ENCODE data around the gene TSPAN18. TPM values are rescaled to one million over a fixed set of nuclear protein-coding genes. Genes with fewer than 3 reads are reported as not detected.

Gene TSPAN18
- total RNA-seq, 2 donors from 2014 or later = 3.4 to 13.4 TPM

DNA sequence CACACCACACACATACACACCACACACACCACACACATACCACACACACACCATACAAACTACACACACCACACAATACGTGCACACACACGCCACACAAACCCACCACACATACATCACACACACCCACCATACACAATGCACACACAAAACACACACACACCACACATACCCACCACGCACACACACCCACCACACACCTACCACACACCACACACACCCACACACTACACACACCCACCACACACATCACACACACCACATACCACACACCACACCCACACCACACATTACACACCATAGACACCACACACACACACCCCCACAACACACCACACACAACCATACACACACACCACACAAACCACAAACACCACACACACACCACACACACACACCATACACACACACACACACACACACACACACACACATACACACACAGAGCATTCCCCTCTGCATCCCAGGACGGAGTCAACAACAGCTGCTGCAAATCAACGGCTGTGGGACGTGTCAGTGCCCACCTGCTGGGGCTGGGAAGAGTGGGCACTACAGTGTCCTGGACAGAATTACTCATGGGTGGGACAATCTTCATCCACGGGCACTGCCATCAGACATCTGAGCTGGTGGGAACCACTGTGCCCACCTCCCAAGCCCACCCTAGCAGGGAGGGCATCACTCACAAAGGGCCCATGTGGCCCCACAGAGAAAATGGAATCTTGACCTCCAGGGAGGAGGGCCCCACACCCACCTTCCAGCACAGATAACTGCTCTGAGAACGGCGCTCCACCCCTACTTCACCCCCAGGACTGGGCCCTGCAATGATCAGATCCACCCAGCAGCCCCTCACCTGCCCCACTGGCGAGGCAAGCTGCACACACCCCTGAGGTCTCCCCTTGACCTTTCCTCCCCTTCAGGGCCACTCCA lies 215.5 kb downstream of the TSPAN18 start:
- no peaks in the 10 kb centered on the region for H3K36me3 ChIP-seq
- DNase-seq = no peak
- H3K9me3 ChIP-seq = no peaks in the 10 kb centered on the region
- H3K4me1 ChIP-seq = peaks cover 18% of the 10 kb centered on the region
- H3K9ac ChIP-seq (ENCODE audit: low read depth in 2 of 2, low read length in 2 of 2) = peak overlapping the region in 1 of 2 donors; percentile 44
- TF ChIP-seq, protein P1, sequence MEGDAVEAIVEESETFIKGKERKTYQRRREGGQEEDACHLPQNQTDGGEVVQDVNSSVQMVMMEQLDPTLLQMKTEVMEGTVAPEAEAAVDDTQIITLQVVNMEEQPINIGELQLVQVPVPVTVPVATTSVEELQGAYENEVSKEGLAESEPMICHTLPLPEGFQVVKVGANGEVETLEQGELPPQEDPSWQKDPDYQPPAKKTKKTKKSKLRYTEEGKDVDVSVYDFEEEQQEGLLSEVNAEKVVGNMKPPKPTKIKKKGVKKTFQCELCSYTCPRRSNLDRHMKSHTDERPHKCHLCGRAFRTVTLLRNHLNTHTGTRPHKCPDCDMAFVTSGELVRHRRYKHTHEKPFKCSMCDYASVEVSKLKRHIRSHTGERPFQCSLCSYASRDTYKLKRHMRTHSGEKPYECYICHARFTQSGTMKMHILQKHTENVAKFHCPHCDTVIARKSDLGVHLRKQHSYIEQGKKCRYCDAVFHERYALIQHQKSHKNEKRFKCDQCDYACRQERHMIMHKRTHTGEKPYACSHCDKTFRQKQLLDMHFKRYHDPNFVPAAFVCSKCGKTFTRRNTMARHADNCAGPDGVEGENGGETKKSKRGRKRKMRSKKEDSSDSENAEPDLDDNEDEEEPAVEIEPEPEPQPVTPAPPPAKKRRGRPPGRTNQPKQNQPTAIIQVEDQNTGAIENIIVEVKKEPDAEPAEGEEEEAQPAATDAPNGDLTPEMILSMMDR (IDR thresholded peaks at IDR 0.05) = no peak
- H3K27me3 ChIP-seq = no peaks in the 10 kb centered on the region
- intact Hi-C loops (cut with DNase I) = no loop called here
- H3K27ac ChIP-seq = no peak overlapping the region
- no peak overlapping the region for H3K4me3 ChIP-seq

DNA sequence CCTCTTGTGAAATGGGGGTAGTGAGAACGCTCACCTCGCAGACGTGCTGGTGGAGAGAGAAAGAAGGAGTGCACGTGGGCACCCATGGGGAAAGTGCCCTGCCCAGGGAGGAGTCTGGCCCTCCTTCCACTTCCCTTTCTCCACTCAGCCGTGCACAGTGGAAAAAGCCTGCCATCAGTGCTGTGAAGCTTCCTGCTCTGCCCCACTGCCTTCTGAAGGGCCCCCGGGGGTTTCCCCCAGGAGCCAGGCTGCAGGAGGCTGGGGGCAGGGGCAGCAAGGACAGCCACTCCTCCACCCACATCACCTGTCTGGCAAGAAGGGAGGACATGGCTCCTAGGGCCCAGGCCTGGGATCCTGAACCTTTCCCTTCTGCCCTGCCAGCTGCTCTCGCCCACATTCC lies 216.4 kb downstream of the TSPAN18 start:
- Histone ChIP-seq H3K9me3 (no peaks in the 10 kb centered on the region), H3K27me3 (no peaks in the 10 kb centered on the region), H3K36me3 (no peaks in the 10 kb centered on the region), H3K27ac (no peak overlapping the region), H3K4me1 (peaks cover 18% of the 10 kb centered on the region), H3K4me3 (no peak overlapping the region), H3K9ac (ENCODE audit: low read depth in 2 of 2, low read length in 2 of 2) (peak overlapping the region in 1 of 2 donors; percentile 44)
- DNase-seq = peak; percentile 46
- TF ChIP-seq, protein P1 (IDR thresholded peaks at IDR 0.05) = no peak
- intact Hi-C loops (cut with DNase I) = no loop called here

DNA sequence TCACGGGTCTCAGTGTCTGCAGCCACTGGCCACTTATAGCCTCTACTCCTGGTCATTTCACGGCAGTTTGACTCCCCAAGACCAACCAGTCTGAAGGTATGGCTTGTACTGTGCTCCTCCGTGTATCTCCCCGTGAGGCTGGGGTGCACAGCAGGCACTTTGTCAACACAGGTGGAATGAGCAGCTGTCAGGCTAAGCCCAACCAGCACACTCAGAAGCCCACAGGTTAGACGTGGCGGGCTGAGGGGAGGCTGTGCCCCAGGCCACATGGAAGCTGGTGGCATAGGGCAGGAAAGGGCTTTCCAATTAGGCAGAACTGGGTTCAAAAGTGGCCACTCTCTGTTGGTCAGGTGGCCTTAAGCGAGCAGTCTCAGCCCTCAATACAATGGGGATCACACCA lies 216.9 kb downstream of the TSPAN18 start:
- H3K4me1 ChIP-seq = peaks cover 18% of the 10 kb centered on the region
- H3K36me3 ChIP-seq = no peaks in the 10 kb centered on the region
- TF ChIP-seq, protein P1 (IDR thresholded peaks at IDR 0.05) = no peak
- intact Hi-C loops (cut with DNase I) = no loop called here
- H3K9me3 ChIP-seq = no peaks in the 10 kb centered on the region
- no peak overlapping the region for H3K27ac ChIP-seq
- DNase-seq = no peak
- H3K9ac ChIP-seq (ENCODE audit: low read depth in 2 of 2, low read length in 2 of 2) = peak overlapping the region in 1 of 2 donors; percentile 44
- no peak overlapping the region for H3K4me3 ChIP-seq
- H3K27me3 ChIP-seq = no peaks in the 10 kb centered on the region

DNA sequence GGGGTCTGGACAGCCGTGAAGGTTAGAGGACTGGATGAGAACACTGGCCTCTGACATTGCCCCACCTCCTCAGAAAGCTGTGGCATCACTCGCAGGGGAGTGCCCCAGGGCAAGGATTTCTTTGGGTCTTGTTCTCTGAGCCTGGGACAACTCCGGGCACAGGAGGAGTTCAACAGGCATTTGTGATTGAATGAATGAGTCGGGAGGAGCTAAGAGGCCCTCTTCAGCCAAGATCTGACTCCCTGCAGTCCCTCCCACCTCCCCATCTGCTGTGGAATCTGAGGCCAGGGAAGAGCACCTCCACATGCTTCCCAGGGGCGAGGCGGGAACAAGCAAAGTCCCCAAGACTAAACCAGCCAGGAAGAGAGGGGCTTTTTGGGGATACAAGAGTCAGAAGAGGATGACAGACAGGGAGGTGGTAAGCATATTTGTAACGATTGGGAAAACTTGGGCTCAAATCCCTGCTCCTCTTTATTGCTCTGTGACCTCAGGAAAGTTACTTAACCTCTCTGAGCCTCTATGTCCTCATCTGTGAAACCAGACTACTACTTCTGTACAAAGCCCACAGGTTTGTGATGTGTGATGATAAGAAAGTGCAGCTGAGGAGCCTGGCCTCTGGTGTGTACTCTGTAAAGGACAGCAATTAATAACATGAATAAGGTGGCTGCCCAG lies 217.6 kb downstream of the TSPAN18 start:
- TF ChIP-seq, protein P1 (IDR thresholded peaks at IDR 0.05) = no peak
- intact Hi-C loops (cut with DNase I) = no loop called here
- peaks cover 18% of the 10 kb centered on the region for H3K4me1 ChIP-seq

DNA sequence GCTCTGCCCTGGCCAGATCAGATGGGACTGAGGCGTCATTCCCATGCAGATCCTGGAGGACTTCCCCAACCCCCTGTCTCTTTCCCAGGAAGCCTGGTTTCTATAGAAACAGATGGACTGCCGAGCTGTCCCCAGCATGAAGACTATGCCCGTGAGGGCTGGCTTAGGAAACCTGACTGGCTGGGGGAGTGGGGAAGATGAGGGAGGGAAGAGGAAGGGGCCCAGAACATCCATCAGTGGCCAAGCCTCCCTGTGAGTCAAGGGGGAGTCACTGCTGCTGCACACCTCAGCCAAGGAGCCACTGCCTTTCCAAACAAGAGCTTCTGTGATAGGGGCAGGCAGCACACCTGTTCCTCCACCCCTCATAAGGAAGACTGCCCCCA lies 218.1 kb downstream of the TSPAN18 start:
- Histone ChIP-seq H3K27me3 (no peaks in the 10 kb centered on the region), H3K9ac (ENCODE audit: low read depth in 2 of 2, low read length in 2 of 2) (no peak overlapping the region), H3K9me3 (no peaks in the 10 kb centered on the region), H3K4me3 (no peak overlapping the region), H3K36me3 (no peaks in the 10 kb centered on the region), H3K27ac (no peak overlapping the region), H3K4me1 (peaks cover 18% of the 10 kb centered on the region)
- no peak for DNase-seq
- TF ChIP-seq, protein P1 (IDR thresholded peaks at IDR 0.05) = no peak
- intact Hi-C loops (cut with DNase I) = no loop called here

More for the DNA sequence above, 217.6 kb downstream of the TSPAN18 start:
- no peak overlapping the region for H3K4me3 ChIP-seq
- no peaks in the 10 kb centered on the region for H3K27me3 ChIP-seq
- DNase-seq = no peak
- no peaks in the 10 kb centered on the region for H3K36me3 ChIP-seq
- H3K9ac ChIP-seq (ENCODE audit: low read depth in 2 of 2, low read length in 2 of 2) = no peak overlapping the region
- H3K9me3 ChIP-seq = no peaks in the 10 kb centered on the region
- no peak overlapping the region for H3K27ac ChIP-seq

All from colonic mucosa (tissue), 4 donors.